T follicular helper cell (primary cell): ENCODE measurements around the gene KPNA6.
"Not testable (repeated sequence)": the region's sequence is repeated elsewhere in the genome, so short reads cannot be mapped to it uniquely, and the experiment has no call there.

ENCODE experiments used
- DNase-seq: peaks from one replicate; pipeline ENCODE4 v3.0.0-alpha.2; 2020; ENCODE audit warnings: low read depth
- total RNA-seq, 2 experiments: gene quantifications; one replicate each; lab custom pipeline; 2026; lab: John Stamatoyannopoulos, UW

Gene KPNA6
- 138 to 172 reads per million in 2 experiments for total RNA-seq

DNA sequence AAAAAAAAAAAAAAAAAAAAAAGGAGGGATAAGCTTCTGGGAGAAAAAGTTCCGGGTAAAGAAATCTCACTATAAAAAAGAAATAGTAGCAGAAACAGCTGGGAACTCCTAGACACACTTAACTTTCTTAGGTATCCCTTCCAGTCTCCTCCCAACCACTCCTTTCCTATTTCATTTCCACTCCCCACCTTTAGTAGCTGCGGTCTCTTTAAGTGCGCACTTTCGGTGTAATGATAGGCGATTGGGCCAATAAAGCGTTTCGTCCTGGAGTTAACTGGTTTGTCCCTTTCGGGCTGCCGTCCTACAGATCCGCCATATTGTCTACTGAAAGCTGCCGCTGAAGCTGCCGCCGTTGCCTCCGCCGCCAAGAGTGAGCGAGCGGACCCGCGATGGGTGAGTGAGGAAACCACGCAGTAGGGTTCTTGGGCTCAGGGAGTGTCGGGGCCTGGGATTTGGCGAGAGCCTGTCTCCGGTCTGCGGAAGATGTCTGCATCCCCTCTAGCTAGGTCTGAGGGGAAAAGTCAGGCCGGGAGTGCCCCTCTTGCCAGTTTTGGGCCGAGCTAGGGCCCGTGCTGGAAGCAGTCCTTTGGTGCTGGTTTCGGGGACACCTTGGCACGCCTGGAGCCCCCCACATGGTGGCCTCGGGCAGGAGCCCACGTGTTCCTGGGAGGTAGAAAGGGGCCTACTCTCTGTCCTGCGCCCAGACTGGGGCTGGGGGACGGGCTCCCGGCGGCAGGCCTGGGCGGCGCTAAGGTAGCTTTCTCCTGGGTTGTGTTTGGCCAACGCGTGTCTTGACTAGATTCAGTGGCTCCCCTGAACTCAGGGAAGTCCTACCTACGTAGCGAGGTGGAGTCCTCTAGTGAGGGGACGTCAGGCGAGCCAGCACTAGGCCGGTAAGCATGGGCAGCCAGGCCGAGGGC, at the start of gene KPNA6:
Gene KPNA6 (plus strand): TSS at position 315 of the 920 bp plus-strand sequence. CDS start 75 bp downstream, at position 390.
- DNase-seq = peak; percentile 90

DNA sequence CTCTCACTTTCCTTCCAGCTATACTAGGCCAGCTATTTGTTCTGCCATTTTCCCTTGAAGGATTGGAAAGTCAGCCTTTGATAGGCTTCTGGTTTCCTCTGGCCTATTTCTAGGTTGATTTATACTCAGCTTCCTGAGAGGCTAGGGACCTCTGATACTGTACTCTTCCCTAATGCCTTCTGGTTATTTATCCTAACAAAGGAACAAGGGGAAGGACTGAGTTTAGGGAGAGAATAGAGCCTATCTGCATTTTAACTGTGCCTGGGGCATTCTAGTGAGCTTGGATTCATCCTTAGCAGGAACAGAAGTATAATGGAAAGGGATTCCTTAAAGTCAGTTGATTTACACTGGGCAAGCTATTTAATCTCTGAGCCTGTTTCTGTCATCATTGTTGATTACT, 46.9 kb upstream of the KPNA6 start:
- no peak for DNase-seq

DNA sequence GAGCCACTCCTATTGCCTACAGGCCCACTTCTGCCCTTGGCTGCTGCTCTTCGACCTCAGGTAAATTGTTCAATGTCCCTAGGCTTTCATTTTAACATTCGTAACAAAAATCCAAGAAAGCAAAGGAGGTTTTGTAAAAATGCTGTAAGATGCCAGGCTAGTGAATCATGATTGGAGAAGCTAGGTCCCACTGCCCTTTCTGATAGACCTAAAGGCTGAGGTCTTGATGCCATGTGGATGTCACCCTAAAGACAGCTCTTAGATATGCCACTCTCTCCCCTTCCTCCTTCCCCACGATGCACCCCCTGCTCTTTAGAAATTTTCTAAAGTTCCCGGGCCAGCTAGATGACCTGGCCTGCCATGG, 45.0 kb upstream of the KPNA6 start:
- DNase-seq = no peak

DNA sequence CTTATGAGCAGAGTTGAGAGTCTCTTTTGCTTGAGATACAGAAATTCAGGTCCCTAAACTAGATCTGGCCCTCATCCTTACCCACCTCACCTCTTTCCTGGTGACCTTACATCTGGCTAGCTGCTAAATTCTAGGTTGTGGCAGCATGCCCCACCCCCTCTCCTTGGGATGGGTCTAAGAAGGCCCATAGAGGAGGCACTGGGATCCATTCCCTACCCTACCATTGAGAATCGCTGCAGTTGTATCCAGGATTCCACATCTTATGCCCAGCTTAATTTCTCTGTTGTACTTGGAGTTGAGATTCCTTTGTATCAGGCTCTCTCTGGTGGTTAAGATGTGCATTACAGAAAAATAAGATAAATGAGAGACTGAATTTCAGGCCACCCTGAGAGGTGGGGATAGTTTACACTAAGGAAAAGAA, 44.6 kb upstream of the KPNA6 start:
- no peak for DNase-seq

DNA sequence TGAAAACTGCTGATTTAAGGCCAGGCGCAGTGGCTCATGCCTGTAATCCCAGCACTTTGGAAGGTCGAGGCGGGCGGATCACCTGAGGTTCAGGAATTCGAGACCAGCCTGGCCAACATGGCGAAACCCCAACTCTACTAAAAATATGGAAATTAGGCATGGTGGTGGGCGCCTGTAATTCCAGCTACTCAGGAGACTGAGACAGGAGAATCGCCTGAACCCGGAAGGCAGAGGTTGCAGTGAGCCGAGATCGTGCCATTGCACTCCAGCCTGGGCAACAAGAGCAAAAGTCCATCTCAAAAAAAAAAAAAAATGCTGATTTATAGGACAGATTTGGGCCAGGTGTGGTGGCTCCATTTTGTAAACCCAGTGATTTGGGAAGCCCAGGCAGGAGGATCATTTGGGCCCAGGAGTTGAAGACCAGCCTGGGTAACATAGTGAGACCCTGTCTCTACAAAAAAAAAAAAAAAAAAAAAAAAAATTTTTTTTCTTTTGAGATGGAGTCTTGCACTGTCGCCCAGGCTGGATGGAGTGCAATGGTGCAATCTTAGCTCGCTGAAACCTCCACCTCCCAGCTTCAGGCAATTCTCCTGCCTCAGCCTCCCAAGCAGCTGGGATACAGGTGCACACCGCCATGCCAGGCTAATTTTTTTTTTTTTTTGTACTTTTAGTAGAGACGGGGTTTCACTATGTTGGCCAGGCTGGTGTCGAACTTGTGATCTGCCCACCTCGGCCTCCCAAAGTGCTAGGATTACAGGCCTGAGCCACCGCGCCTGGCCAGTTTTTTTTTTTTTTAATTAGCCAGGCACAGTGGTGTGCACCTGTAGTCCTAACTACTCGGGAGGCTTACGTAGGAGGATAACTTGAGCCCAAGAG, 42.0 kb upstream of the KPNA6 start:
- not testable (repeated sequence) for DNase-seq

DNA sequence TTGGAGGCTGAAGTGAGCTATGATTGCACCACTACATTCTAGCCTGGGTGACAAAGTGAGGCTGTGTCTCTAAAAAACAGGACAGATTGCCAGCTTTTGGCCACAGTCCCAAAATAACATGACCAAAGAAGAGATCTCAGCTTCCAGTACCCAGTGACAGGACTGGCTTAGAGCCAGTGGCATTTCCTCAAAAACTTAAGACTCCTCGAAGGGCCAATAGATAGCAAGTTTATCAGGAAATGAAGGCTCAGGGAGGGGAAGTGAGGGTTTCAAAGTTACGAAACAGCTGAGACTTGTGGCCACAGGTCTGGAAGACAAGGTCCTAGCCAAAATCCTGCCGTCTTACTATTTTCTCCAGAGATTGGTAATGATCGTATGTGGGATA, 41.4 kb upstream of the KPNA6 start:
- DNase-seq = no peak

DNA sequence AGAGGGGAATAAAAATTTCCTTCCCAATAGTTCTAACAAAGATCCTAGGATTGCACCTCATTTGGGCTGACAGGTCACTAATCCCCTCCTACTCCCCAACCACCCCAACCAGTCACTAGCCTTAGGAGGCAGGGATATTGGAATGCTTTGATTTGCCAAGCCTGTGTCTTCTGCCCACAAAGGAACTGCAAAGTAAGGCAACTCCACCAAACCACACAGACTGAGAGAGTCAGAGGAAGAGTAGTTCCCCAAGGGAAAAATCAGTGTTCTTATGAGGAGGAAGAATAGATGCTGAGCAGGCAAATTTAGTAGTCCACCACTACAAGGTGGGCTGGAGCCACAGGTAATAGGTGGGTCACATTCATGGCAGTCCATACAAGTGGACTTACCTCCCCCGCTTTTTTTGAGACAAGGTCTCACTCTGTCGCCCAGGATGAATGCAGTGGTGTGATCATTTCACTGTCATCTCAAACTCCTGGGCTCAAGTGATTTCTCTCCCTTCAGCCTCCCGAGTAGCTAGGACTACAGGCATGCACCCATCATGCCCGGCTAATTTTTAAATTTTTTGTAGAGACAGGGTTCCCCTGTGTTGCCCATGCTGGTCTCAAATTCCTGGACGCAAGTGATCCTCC, 38.8 kb upstream of the KPNA6 start:
- no peak for DNase-seq

DNA sequence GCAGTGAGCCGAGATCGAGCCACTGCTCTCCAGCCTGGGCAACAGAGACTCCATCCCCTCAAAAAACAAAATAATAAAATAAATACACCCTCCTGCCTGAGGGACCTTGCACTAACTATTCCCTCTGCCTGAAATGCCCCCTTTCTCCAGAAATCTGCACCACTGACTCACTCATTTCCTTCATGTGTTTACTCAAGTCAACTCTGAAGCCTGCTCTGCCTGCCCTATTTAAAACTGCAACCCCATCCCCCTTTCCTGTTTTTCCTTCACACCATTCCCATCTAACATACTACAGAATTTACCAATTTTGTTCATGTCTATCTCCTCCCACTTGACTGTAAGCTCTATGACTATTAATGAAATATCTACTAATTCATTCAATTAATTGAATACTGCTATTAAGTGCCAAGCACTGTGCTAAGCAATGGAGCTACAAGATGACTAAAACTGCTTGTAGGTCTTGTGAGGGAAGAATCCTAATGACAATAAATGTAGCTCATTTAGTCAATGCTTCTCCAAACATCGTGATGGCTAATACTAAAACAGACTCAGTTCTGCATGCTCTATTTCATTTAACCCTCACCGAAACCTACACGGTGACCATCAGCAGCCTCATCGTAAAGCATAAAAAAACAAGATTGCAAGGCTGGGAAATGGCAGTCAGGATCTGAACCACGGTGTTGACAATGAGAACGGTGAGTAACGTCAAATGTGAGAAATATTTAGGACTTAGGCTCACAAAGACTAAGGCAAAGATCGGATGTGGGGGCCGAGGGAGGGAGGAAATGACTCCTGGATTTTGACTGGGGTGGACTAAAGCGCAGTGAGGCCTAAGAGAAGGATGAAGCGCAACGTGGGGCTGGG, 35.9 kb upstream of the KPNA6 start:
- no peak for DNase-seq

DNA sequence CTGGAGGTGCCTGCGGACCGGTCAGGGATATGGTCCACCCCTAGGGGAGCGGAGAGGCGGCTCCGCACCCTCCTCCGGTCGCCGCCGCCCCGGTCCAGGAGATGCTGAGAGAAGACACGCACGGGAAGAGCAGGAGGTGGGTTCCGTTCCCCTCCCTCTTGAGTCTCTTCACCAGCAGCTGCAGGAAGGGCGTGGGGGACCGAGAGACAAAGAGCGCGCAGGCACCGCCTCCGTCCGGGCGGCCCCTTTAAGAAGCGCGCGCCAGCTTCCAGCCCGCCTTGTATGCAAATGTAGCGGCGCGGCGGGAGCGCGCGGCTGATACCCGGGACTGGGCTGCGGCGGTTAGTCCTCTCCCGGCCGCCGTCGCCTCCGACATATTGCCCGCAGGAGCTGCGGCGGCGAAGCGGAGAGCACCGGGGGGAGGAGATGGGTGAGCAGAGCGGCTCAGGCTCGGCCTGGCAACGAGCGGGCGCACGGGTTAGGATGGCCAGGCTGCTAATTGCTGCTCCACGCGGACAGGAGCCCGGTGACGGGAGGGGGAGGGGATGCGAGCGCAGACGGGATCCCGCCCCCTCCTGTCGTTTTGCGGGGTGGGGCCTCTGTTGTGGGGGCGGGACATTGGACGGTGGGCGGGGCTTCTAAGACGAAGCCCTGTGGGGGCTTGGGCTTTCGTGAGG, 35.1 kb upstream of the KPNA6 start, which contains the start of gene TMEM39B:
Gene TMEM39B (plus strand): TSS at position 318 of the 677 bp plus-strand sequence. CDS start 109 bp downstream, at position 427.
- peak; percentile 89 for DNase-seq

DNA sequence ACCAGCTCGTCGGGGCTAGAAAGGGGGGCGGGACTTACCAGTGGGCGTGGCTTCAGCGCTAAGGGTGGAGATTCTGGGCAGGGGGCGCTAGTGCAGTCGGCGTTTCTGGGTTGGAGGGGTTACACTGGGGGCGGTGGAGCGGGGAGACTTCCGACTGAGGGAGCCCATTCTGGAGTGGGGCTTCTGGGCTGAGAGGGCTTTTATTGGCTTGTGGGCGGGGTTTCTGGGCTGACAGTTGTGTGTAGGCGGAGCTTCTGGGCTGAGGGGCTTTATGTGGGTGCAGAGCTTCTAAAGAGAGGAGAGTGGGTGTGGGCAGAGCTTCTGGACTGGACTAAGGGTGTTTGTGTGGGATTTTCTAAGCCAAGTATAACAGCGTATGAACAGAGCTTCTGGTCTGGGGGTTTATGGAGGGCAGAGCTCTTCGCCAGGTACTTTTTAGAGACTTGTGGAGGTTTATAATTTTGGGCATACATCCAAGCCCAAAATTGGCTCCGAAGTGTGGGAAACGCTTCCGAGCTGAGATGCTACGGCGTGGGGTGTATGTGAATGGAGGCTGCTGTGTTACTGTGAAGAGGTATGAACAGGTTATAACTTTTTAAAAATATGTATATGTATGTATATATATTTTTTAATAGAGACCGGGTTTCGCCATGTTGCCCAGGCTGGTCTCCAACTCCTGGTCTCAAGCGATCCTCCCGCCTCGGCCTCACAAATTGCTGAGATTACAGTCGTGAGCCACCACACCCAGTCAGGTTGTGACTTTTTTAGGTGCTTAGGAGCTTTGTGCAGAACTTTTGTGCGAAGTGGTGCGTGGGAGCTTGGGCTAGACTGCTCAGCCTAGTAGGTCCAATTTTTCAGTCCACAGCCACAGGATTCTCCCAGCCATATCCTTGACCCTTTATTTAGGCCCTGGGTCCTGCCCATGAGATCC, 34.3 kb upstream of the KPNA6 start:
- no peak for DNase-seq

DNA sequence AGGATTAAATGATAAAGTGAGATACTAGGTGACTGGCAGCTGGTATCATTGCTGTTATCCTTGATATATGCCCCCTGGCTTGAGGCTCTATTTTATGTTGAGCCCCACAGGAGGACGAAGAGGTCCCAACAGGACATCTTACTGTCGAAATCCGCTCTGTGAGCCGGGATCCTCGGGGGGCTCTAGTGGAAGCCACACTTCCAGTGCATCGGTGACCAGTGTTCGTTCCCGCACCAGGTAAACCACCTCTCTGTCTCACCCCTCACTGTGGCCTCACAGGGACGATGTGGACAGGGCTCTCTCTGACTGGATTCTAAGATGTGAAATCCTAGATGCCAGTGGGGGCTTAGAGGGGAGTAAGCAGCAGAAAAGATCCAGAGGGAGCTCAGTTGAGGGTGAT, 33.0 kb upstream of the KPNA6 start:
- DNase-seq = no peak

DNA sequence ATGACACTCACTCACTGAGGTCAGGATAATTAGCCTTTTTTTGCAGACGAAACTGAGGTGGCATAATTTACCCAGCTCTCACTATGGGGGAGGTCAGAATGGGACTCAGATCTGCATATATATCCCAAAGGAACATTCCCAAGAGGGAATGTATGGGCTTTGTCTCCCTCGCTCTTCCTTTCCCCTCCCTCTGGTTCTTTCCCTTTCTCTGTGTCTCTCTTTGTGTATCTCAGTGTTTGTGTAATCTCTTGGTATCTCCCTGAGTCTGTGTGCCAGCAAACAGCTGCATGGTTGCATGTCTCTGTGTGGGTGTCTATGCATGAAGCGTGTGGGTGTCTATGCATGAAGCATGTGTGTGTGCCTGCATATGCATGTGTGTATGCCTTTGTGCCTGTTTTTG, 30.4 kb upstream of the KPNA6 start:
- DNase-seq = no peak

DNA sequence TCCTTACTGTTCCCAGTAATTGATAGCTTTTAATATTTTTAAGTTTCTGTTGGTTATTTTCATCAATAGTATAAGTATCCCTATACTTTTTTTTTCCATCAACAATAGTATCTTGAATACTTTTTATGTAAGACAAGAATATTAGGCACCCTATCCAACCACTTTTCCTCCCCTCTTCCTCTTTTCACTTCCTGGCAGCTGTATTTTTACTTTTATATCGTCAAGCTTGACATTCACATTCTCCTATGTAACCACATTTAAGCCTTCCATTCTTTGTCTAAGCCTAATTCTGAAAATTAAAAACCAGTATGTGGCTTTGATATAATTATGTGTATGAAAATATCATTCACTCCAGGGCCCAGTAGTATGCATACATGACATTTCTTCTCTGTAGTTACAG, 25.8 kb upstream of the KPNA6 start:
- DNase-seq = no peak

DNA sequence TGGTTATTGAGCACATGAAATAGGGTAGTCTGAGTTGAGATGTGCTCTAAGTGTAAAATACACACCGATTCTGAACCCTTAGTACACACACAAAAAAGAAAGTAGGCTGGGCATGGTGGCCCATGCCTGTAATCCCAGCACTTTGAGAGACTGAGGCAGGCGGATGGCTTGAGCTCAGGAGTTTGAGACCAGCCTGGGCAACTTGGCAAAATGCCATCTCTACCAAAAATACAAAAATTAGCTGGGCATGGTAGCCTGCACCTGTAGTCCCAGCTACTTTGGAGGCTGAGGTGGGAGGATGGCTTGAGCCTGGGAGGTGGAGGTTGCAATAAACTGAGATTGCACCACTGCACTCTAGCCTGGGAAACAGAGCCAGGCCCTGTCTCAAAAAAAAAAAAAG, 21.5 kb upstream of the KPNA6 start:
- DNase-seq = not testable (repeated sequence)

DNA sequence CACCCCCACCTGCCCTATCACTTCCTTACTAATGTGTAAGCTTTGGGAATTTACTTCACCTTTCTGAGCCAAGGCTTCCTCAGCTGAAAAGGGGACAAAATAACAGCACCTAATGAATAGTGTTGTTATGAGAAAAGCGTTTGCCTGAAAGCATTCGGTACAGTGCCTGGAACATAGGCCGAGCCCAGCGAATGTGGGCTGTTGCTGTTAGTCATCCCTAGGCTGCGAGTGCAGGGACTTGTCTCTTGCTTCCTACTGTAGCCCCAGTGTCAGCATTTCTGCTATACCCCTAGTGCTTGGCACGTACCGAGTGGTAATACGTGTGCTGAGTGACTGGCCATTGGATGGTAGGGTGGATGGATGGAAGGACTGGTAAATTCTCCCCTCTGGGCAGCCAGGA, 16.7 kb upstream of the KPNA6 start:
- no peak for DNase-seq

DNA sequence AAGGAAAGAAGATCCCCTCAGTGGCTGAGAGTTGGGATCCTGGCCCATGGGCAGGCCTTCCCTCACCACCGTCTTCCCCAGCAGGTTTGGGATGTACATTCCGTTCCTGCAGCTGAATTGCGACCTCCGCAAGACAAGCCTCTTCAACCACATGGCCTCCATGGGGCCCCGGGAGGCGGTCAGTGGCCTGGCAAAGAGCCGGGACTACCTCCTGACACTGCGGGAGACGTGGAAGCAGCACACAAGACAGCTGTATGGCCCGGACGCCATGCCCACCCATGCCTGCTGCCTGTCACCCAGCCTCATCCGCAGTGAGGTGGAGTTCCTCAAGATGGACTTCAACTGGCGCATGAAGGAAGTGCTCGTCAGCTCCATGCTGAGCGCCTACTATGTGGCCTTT, 16.3 kb upstream of the KPNA6 start:
- DNase-seq = no peak

DNA sequence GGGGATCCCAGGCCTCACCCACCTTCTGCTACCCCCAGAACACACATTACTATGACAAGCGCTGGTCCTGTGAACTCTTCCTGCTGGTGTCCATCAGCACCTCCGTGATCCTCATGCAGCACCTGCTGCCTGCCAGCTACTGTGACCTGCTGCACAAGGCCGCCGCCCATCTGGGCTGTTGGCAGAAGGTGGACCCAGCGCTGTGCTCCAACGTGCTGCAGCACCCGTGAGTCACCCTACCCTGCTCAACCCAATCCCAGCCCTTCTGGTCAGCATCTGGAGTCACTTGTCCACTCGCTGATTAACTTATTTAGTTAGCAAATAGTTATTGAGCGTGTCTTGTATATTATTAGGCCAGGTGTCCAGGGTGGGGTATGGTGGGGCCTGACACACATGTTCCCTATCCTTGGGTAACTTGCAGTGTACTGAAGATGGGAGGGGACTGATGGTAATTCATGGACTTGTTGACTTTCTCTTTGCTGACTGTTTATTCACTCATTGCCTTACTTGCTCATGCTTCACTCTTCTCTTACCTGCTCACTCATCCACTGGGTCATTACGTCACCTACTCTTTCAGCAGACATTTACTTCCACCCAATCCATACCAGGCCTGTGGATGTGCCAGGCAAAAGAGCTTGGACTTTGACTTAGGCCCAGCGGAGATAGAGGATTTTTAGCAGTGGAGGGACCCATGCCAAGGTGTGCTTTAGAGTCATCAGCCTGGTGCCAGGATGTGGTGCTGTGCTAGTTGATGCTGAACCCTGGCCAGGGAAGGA, 12.9 kb upstream of the KPNA6 start:
- no peak for DNase-seq

DNA sequence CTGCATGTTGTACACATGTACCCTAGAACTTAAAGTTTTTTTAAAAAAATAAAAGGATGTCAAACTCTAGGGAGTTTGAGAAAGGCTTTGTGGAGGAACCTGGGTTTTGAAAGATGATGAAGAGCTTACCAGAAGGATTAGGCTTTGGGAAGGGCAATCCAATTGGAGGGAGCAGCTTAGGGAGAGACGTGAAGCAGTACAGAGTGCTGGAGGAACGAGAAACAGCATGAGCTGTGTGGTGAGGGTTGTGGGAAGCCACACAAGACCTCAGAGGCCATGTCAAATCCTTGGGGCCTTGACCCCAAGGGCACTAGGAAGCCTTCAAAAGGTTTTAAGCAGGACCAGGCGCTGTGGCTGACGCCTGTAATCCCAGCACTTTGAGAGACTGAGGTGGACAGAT, 8.4 kb upstream of the KPNA6 start:
- DNase-seq = no peak

DNA sequence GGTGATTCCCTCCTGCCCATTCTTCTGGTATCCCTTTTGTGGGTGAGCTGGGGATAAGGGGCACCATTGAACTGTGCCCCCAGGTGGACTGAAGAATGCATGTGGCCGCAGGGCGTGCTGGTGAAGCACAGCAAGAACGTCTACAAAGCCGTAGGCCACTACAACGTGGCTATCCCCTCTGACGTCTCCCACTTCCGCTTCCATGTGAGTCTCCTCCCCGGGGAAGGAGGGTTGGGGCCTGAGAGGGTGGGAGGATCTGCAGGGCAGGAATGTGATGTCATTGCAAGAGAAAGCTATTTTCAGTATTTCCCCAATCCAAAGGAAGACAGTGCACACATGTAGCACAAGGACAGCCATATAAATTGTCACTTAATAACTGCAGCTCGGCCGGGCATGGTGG, 7.5 kb upstream of the KPNA6 start:
- DNase-seq = no peak
